ENCODE data around the gene CDK5RAP3.

The CDK5RAP3 gene

GRCh38 chr17:48025904-48026501 lies 55.1 kb downstream of the CDK5RAP3 start:
- DNase-seq, result no peak

DNA sequence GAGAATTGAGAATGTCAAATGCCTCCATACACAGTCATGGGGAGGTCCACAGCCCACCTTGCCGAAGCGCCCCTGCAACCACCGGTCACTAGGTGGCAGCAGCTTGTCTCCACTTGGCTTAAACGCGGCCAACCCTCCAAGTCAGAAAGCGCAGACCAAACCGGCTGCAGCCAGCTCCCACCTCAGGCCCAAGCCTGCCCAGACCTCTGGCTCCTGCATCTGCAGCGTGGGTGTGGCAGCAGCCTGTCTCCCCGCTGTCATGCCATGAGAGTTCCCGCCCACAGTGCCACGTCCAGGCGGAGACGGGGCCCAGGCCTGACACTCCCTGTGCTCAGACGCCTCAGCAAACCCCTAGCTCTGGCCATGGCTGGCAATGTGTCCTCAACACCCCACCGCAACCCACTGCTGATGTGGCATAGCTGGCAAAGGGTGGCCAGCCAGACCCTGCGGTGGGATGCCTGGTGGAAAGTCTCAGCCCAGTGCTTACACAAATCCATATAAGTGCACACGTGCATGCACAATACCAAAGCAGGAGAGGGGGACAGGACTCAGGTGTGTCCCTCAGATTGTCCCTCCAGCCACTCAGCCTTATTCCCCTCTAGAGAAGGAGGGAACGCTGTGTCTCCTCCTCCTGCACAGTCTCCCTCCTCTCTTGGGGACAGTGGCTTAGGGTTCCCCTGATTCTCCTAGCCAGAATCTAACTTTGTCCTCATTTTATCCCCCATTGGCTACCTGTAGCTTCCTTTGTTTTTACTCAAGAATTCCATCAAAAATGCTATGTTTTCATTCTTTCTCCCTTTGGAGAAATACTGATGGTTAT lies 55.8 kb downstream of the CDK5RAP3 start:
- DNase-seq, result peak; percentile 80

DNA sequence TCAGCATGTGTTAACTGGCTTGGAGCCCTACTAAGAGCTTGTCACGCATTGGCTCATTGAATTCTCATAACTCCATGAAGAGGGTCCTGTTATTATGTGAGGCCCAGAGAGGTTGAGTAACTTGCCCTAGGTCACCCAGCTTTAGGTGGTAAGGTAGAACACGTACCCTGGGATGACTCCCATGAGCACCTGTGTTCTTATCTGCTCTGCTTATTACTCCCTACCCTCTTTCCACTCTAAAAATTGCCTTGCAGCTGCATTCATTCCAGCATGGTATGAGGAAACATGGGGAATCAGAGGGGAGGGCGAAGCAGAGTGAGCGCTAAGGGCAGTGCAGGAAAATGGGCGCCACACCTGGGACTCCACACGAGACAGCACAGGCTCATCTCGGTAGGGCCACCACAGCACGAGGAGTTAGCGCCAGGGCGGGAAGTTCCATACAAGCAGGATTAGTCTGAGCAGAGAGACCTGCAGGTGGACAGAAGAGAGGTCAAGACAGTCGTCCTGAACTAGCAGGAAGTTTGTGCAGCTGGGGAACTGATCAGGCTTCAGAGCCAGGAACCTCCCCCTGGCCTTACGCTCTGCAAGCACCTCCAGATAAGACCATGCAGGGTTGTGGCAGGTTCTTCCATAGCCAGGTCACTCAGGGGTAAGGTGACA lies 56.5 kb downstream of the CDK5RAP3 start:
- DNase-seq, result no peak

GRCh38 chr17:48028736-48029135 lies 57.8 kb downstream of the CDK5RAP3 start:
- DNase-seq, result no peak

- no peak for DNase-seq
Observed at GRCh38 chr17:48030531-48030930, 59.6 kb downstream of the CDK5RAP3 start.
